ENCODE results near the gene CYP26A1.

The CYP26A1 gene

GRCh38 chr10:93065675-93066543 lies 7.8 kb upstream of the CYP26A1 start:
- DNase-seq: no peak

- DNase-seq: no peak
Observed at GRCh38 chr10:93066544-93066913, 7.2 kb upstream of the CYP26A1 start.

GRCh38 chr10:93067443-93068365 lies 6.0 kb upstream of the CYP26A1 start:
- no peak for DNase-seq

- no peak for DNase-seq
Observed at GRCh38 chr10:93068411-93069244, 5.1 kb upstream of the CYP26A1 start.

- no peak for DNase-seq
Observed at GRCh38 chr10:93069245-93069561, 4.5 kb upstream of the CYP26A1 start.

- no peak for DNase-seq
Observed at GRCh38 chr10:93070378-93071176, 3.1 kb upstream of the CYP26A1 start.

GRCh38 chr10:93071177-93071472 lies 2.6 kb upstream of the CYP26A1 start:
- no peak for DNase-seq

GRCh38 chr10:93071674-93072224 lies 1.9 kb upstream of the CYP26A1 start:
- no peak for DNase-seq

- no peak for DNase-seq
Observed at GRCh38 chr10:93072225-93072712, 1.4 kb upstream of the CYP26A1 start.

- DNase-seq: no peak
Observed at GRCh38 chr10:93072713-93073538, 767 bp upstream of the CYP26A1 start.

GRCh38 chr10:93074147-93074596 lies 479 bp downstream of the CYP26A1 start:
- no peak for DNase-seq

- DNase-seq: no peak
Observed at GRCh38 chr10:93074597-93075368, 1.1 kb downstream of the CYP26A1 start.

GRCh38 chr10:93075369-93076221 lies 1.9 kb downstream of the CYP26A1 start:
- no peak for DNase-seq

GRCh38 chr10:93076871-93077270 lies 3.2 kb downstream of the CYP26A1 start:
- no peak for DNase-seq

GRCh38 chr10:93077860-93078337 lies 4.2 kb downstream of the CYP26A1 start:
- no peak for DNase-seq

- no peak for DNase-seq
Observed at GRCh38 chr10:93079663-93080349, 6.1 kb downstream of the CYP26A1 start.

GRCh38 chr10:93080350-93081046 lies 6.8 kb downstream of the CYP26A1 start:
- DNase-seq: peak; percentile 41

- DNase-seq: no peak
Observed at GRCh38 chr10:93081318-93081717, 7.6 kb downstream of the CYP26A1 start.
